Left lung (tissue), 10 donors: Measurements from ENCODE around the gene H2BK1. TPM values are rescaled to one million over a fixed set of nuclear protein-coding genes. Genes with fewer than 3 reads are reported as not detected.

Experiments
- ATAC-seq: fragments of 200-7000 bp; cut with Tn5 transposase; one replicate; pipeline ENCODE4 v1.9.1; 2020; ENCODE audit warnings: moderate library complexity
- DNase-seq, 4 donors: peaks; one replicate each; pipeline ENCODE4 v3.0.0-alpha.2; 2013 to 2020
- H3K27ac ChIP-seq, 2 donors: fragments of 200-600 bp; sonication (generic) in 1 of 2; one replicate each; pipeline versions ENCODE4 v1.5.0 to v1.8.0; 2020 to 2021
- H3K27me3 ChIP-seq, 2 donors: fragments of 200-600 bp; sonication (generic) in 1 of 2; one replicate each; pipeline versions ENCODE4 v1.5.0 to v1.8.0; 2020 to 2021
- H3K36me3 ChIP-seq, 2 donors: fragments of 200-600 bp; sonication (generic) in 1 of 2; one replicate each; pipeline versions ENCODE4 v1.5.0 to v1.8.0; 2020 to 2021
- H3K4me1 ChIP-seq, 2 donors: fragments of 200-600 bp; one replicate each; pipeline ENCODE4 v1.8.0; 2021
- H3K4me3 ChIP-seq, 2 donors: fragments of 200-600 bp; sonication (generic) in 1 of 2; one replicate each; pipeline versions ENCODE4 v1.5.0 to v1.8.0; 2020 to 2021; ENCODE audit warnings: mild to moderate bottlenecking in 1 of 2
- H3K9me3 ChIP-seq, 2 donors: fragments of 200-600 bp; sonication (generic) in 1 of 2; one replicate each; pipeline versions ENCODE4 v1.5.0 to v1.8.0; 2020 to 2021
- CTCF ChIP-seq, 2 donors: fragments of 200-600 bp; sonication (generic) in 1 of 2; IDR thresholded peaks; one replicate each; pipeline versions ENCODE4 v1.5.0 to v1.8.0; 2021; ENCODE audit warnings: antibody characterized with exemption in 2 of 2
- intact Hi-C, 2 donors: fragments of 100-400 bp; cut with DNase I; formaldehyde crosslinking; loops; one replicate each; pipeline versions ENCODE4 v1.11.2 to v1.14.2; 2022
- polyA plus RNA-seq, 6 donors: library from polyadenylated mRNA; unstranded; fragments of 120-200 nt; gene quantifications; one replicate each; pipeline ENCODE4 v1.2.1, GENCODE V29; 2013; ENCODE audit not compliant: insufficient read length in 6 of 6
- total RNA-seq, 2 donors: library from RNA; stranded (reverse); fragmentation: NEBNext Ultra II Directional; extraction: Animal tissue kit (Norgen Biotek cat#: 25700); gene quantifications; one replicate each; pipeline ENCODE4 v1.2.1, GENCODE V29; 2021
- donor health status: DM: no; HTN: yes; CAD: no.
- donor health status: DM: no; HTN: no; CAD: no.

The H2BK1 gene
- total and polyA plus RNA-seq, 8 donors, result not detected

- peaks cover 0 to 29% of the 10 kb centered on the region in 2 donors for H3K36me3 ChIP-seq
- H3K27ac ChIP-seq, result peak within 1 kb of the TSS; percentile 74 to 86
- intact Hi-C loops, result no loop called here
- no peaks in the 10 kb centered on the region for H3K9me3 ChIP-seq
- DNase-seq (peak; percentile 98 to 100 (median 99)), ATAC-seq (peak; percentile 99)
- peaks cover 12 to 34% of the 10 kb centered on the region in 2 donors for H3K4me1 ChIP-seq
- peak within 1 kb of the TSS; percentile 89 to 96 for H3K4me3 ChIP-seq
- TF ChIP-seq CTCF (IDR thresholded peaks at IDR 0.05), result no peak
- no peaks in the 10 kb centered on the region for H3K27me3 ChIP-seq
Measured at GRCh38 chr7:151226875-151227782, 16.8 kb upstream of the H2BK1 start, which contains the start of gene ABCF2. ABCF2 (minus strand) TSS chr7:151227205; CDS start chr7:151226458, 747 bp downstream.

- no peak for TF ChIP-seq CTCF (IDR thresholded peaks at IDR 0.05)
- peak overlapping the region in 1 of 2 donors; percentile 86 for H3K27ac ChIP-seq
- H3K9me3 ChIP-seq, result no peaks in the 10 kb centered on the region
- peaks cover 0 to 35% of the 10 kb centered on the region in 2 donors for H3K36me3 ChIP-seq
- H3K4me3 ChIP-seq, result peak overlapping the region; percentile 89 to 96
- peaks cover 10 to 28% of the 10 kb centered on the region in 2 donors for H3K4me1 ChIP-seq
- peak in 1 of 4 donors; percentile 40 for DNase-seq
- H3K27me3 ChIP-seq, result no peaks in the 10 kb centered on the region
- intact Hi-C loops, result no loop called here
- ATAC-seq, result peak; percentile 7
Measured at GRCh38 chr7:151226560-151226874, 16.2 kb upstream of the H2BK1 start.

GRCh38 chr7:151225948-151226510 lies 15.7 kb upstream of the H2BK1 start:
- peak overlapping the region; percentile 89 to 96 for H3K4me3 ChIP-seq
- H3K36me3 ChIP-seq, result peaks cover 0 to 40% of the 10 kb centered on the region in 2 donors
- no peaks in the 10 kb centered on the region for H3K27me3 ChIP-seq
- no peaks in the 10 kb centered on the region for H3K9me3 ChIP-seq
- ATAC-seq, result no peak
- TF ChIP-seq CTCF (IDR thresholded peaks at IDR 0.05), result no peak
- DNase-seq, result peak in 1 of 4 donors; percentile 31
- intact Hi-C loops, result no loop called here
- no peak overlapping the region for H3K27ac ChIP-seq
- H3K4me1 ChIP-seq, result peaks cover 10 to 28% of the 10 kb centered on the region in 2 donors

- DNase-seq (no peak), ATAC-seq (no peak)
- H3K4me3 ChIP-seq, result no peak overlapping the region
- H3K27ac ChIP-seq, result no peak overlapping the region
- TF ChIP-seq CTCF (IDR thresholded peaks at IDR 0.05), result no peak
- H3K36me3 ChIP-seq, result peaks cover 0 to 63% of the 10 kb centered on the region in 2 donors
- H3K4me1 ChIP-seq, result peaks cover 10 to 28% of the 10 kb centered on the region in 2 donors
- H3K27me3 ChIP-seq, result no peaks in the 10 kb centered on the region
- intact Hi-C loops, result no loop called here
- H3K9me3 ChIP-seq, result no peaks in the 10 kb centered on the region
Measured at GRCh38 chr7:151223728-151224127, 13.4 kb upstream of the H2BK1 start.

GRCh38 chr7:151218170-151218569 lies 7.9 kb upstream of the H2BK1 start:
- Histone ChIP-seq H3K27ac (no peak overlapping the region), H3K4me3 (no peak overlapping the region), H3K4me1 (no peaks in the 10 kb centered on the region), H3K9me3 (no peaks in the 10 kb centered on the region), H3K27me3 (no peaks in the 10 kb centered on the region), H3K36me3 (peaks cover 0 to 100% of the 10 kb centered on the region in 2 donors)
- intact Hi-C loops, result no loop called here
- ATAC-seq (no peak), DNase-seq (no peak)
- no peak for TF ChIP-seq CTCF (IDR thresholded peaks at IDR 0.05)
